Measurements from ENCODE around the gene EXOSC2. TPM values are rescaled to one million over a fixed set of nuclear protein-coding genes. Genes with fewer than 3 reads are reported as not detected.

The EXOSC2 gene
- total RNA-seq, 6 donors from 2014 or later = 6.7 to 37.7 (median 17.8) TPM

DNA sequence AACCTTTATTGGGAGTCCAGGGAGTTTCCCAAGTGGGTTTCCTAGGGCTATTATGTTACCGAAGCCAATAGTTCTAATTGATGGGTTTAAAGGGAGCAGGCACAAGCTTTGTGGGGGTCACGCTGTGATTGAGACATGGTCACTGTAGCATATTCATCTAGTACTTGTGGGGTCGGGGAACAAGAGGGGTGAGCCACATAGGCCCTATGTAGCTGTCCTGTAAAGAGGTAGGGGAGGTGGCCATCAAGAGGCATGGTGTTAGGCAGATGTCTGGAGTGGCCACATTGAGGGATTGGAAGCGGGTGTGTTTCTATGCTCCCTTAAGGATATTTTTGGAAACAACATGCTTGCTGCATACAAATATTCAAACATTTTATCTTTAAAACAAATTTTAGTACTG lies 50.1 kb downstream of the EXOSC2 start:
- Histone ChIP-seq H3K27ac (no peak overlapping the region), H3K4me1 (peaks cover 0 to 3% (median 0%) of the 10 kb centered on the region in 4 donors), H3K4me3 (no peak overlapping the region), H3K27me3 (no peaks in the 10 kb centered on the region), H3K9me3 (no peaks in the 10 kb centered on the region), H3K36me3 (no peaks in the 10 kb centered on the region)
- no peak for TF ChIP-seq POLR2A (IDR thresholded peaks at IDR 0.05)
- TF ChIP-seq, protein P1, sequence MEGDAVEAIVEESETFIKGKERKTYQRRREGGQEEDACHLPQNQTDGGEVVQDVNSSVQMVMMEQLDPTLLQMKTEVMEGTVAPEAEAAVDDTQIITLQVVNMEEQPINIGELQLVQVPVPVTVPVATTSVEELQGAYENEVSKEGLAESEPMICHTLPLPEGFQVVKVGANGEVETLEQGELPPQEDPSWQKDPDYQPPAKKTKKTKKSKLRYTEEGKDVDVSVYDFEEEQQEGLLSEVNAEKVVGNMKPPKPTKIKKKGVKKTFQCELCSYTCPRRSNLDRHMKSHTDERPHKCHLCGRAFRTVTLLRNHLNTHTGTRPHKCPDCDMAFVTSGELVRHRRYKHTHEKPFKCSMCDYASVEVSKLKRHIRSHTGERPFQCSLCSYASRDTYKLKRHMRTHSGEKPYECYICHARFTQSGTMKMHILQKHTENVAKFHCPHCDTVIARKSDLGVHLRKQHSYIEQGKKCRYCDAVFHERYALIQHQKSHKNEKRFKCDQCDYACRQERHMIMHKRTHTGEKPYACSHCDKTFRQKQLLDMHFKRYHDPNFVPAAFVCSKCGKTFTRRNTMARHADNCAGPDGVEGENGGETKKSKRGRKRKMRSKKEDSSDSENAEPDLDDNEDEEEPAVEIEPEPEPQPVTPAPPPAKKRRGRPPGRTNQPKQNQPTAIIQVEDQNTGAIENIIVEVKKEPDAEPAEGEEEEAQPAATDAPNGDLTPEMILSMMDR (IDR thresholded peaks at IDR 0.05) = no peak
- TF ChIP-seq EP300 (IDR thresholded peaks at IDR 0.05) = no peak
- TF ChIP-seq POLR2AphosphoS5 (IDR thresholded peaks at IDR 0.05) = no peak
- DNase-seq (no peak), ATAC-seq (ENCODE audit: low FRiP score in 2 of 2) (no peak)
- WGBS, 2 donors = 89 to 96% methylated on average over 4 of the region's 4 CpGs

DNA sequence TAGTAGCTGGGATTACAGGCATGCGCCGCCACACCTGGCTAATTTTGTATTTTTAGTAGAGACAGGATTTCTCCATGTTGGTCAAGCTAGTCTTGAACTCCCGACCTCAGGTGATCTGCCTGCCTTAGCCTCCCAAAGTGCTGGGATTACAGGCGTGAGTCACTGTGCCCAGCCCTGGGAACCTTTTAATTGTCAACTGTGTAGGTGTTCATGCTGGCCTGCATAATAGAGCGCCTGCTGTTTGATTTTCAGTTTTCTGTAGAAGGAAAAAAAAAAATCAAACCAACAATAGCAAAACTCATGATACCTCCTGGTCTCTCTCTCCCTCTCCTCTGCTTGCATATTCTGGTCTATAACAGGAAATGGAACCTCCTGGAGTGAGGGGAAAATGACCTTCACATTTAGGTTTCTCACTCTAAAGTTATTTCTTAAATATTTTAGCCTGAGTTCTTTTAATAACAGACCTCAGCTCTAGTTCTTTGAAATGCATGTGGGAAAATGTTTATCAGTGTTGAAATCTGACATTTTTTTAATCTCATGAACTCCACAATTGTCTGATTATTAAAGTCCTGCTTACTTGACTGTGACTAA lies 51.7 kb downstream of the EXOSC2 start:
- TF ChIP-seq POLR2A (IDR thresholded peaks at IDR 0.05) = no peak
- TF ChIP-seq EP300 (IDR thresholded peaks at IDR 0.05) = no peak
- TF ChIP-seq POLR2AphosphoS5 (IDR thresholded peaks at IDR 0.05) = no peak
- TF ChIP-seq, protein P1 (IDR thresholded peaks at IDR 0.05) = no peak
- H3K4me1 ChIP-seq = peaks cover 0 to 3% (median 0%) of the 10 kb centered on the region in 4 donors
- no peaks in the 10 kb centered on the region for H3K36me3 ChIP-seq
- no peaks in the 10 kb centered on the region for H3K27me3 ChIP-seq
- ATAC-seq (ENCODE audit: low FRiP score in 2 of 2) = no peak
- WGBS, 2 donors = 96 to 98% methylated on average over 5 of the region's 5 CpGs
- no peak overlapping the region for H3K27ac ChIP-seq
- H3K4me3 ChIP-seq = no peak overlapping the region
- DNase-seq = no peak
- no peaks in the 10 kb centered on the region for H3K9me3 ChIP-seq

DNA sequence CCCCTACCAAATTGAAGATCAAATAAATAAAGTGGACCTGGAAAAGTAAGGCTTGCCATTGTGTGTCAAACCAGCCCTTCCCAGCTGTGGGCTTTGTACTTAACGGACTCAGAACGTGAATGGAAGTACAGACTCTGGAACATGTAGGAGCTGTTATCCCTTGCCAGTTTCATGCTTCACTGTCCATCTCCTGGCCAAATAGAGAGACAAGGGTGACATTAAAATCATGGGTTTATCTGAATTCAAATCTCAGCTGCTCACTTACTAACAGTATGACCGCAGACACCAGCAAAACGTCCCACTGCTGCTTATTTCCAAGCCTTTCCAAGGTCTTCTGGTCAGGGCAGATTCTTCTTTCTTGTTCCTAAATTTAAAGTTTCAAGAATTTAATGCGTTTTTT lies 52.2 kb downstream of the EXOSC2 start:
- Histone ChIP-seq H3K27ac (no peak overlapping the region), H3K36me3 (no peaks in the 10 kb centered on the region), H3K27me3 (no peaks in the 10 kb centered on the region), H3K4me3 (no peak overlapping the region), H3K4me1 (peaks cover 0 to 3% (median 0%) of the 10 kb centered on the region in 4 donors), H3K9me3 (no peaks in the 10 kb centered on the region)
- TF ChIP-seq POLR2AphosphoS5 (IDR thresholded peaks at IDR 0.05) = no peak
- TF ChIP-seq EP300 (IDR thresholded peaks at IDR 0.05) = no peak
- WGBS, 2 donors = 80 to 89% methylated on average over 5 of the region's 5 CpGs
- ATAC-seq (ENCODE audit: low FRiP score in 2 of 2) (no peak), DNase-seq (no peak)

DNA sequence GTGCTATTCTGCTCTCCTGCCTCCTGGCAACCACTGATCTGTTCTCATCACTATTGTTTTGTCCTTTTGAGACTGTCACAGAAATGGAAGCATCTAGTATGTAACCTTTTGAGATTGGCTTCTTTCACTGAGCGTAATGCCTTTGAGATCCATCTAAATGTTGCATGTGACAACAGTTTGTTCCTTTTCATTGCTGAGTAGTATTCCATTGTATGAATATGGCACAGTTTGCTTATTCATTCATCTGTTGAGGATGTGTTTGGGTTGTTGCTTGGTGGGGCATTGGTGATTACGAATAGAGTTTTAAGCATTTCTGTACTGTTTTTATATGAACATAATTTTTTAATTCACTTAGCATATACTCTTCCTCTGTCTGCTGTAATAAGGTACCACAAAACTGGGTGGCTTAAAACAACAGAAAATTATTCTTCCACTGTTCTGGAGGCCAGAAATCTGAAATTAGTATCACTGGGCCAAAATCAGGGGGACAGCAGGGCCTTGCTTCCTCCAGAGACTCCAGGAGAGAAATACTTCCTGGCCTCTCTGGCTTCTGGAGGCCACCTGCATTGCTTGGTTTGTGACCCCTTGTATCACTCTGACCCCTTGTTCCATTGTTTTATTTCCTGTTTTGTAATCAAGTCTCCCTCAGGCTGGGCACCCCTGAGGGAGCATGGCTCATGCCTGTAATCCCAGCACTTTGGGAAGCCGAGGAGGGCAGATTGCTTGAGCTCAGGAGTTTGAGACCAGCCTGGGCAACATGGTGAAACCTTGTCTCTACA lies 53.0 kb downstream of the EXOSC2 start:
- no peaks in the 10 kb centered on the region for H3K36me3 ChIP-seq
- DNase-seq (no peak), ATAC-seq (ENCODE audit: low FRiP score in 2 of 2) (no peak)
- H3K27me3 ChIP-seq = no peaks in the 10 kb centered on the region
- H3K4me1 ChIP-seq = peaks cover 0 to 3% (median 0%) of the 10 kb centered on the region in 4 donors
- no peaks in the 10 kb centered on the region for H3K9me3 ChIP-seq
- no peak overlapping the region for H3K4me3 ChIP-seq
- TF ChIP-seq POLR2A (IDR thresholded peaks at IDR 0.05) = no peak
- TF ChIP-seq POLR2AphosphoS5 (IDR thresholded peaks at IDR 0.05) = no peak
- no peak for TF ChIP-seq EP300 (IDR thresholded peaks at IDR 0.05)
- TF ChIP-seq, protein P1 (IDR thresholded peaks at IDR 0.05) = no peak
- WGBS, 2 donors = 92 to 98% methylated on average over 3 of the region's 3 CpGs
- H3K27ac ChIP-seq = no peak overlapping the region

DNA sequence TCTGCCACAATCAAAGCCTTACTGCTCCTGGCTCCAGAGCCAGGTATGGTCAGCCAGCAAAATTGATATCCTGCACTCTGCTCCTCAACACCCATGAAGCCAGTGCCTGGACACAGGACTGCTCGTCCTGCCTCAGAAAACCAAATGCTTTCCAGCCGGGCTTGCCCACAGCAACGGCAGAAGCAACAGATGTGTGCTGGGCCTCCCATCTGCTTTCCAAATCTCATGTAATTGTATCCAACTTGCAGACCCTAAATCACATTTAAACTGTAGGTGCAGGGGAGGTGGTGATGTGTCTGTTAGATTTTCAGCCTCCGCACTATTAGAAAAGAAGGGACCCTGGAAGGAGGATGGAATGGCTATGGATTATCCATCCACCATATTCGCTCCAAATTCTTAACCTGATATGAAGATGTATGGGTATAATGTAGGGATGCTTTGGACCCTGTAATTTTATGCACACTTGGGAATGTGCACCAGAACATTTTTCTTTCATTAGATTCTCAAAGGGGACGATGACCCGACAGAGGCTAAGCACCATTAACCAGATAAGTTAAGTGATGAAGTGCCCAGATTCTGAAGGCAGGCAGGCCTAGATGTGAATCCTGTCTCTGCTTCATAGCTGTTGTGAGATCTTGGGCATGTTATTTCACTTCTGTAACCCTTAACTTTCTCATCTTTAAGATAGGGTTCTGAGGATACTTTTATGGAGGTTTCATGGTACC lies 58.2 kb downstream of the EXOSC2 start:
- 97% methylated on average over 7 of the region's 7 CpGs for WGBS, 2 donors
- no peak overlapping the region for H3K27ac ChIP-seq
- H3K36me3 ChIP-seq = no peaks in the 10 kb centered on the region
- ATAC-seq (ENCODE audit: low FRiP score in 2 of 2) (no peak), DNase-seq (no peak)
- TF ChIP-seq EP300 (IDR thresholded peaks at IDR 0.05) = no peak
- TF ChIP-seq, protein P1 (IDR thresholded peaks at IDR 0.05) = no peak
- no peak for TF ChIP-seq POLR2A (IDR thresholded peaks at IDR 0.05)
- no peak for TF ChIP-seq POLR2AphosphoS5 (IDR thresholded peaks at IDR 0.05)
- H3K4me1 ChIP-seq = peaks cover 14 to 16% (median 15%) of the 10 kb centered on the region in 4 donors
- H3K27me3 ChIP-seq = no peaks in the 10 kb centered on the region
- H3K9me3 ChIP-seq = no peaks in the 10 kb centered on the region
- H3K4me3 ChIP-seq = no peak overlapping the region
